Epithelial cell of alveolus of lung (primary cell): Measurements from ENCODE around the gene LGALSL. TPM values are rescaled to one million over a fixed set of nuclear protein-coding genes. Genes with fewer than 3 reads are reported as not detected.

ENCODE experiments used
- total RNA-seq: library from RNA; depleted of rRNA; stranded (reverse); fragments of >200 nt; gene quantifications from 2 replicates; pipeline ENCODE4 v1.2.1, GENCODE V29; 2015

The LGALSL gene
- total RNA-seq = 3.4 and 17.7 TPM in 2 replicates

DNA sequence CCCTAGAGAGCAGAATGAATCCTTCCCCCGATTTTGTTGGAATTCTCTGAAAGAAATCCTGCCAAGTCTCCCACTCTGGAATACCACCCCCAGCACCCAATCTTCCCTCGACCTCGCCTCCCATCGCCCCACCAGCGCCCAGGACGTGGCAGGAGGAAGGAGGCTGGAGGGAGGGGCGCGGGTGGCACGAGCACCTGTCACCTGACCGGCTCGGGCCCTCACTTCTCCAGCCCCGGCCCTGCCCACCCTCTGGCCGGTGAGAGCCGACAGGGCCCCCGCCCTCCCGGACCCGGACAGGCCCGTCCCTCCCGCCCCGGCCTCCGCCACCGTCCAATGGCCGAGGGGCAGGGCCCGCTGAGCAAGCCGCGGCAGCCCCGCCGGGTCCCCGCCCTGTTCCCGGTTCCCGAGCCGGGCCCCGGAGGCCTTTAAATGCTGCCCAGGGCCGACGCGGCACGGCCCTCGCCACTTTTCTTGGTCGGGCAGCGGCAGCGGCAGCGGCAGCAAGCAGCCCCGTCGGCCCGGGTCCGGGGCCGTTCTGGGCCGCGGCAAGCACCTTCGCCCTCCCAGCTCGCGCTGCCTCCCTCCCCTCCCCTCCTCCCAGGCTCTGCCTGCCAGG lies at the start of gene LGALSL:
Gene LGALSL, plus strand, starts transcription at position 393 of the 616 bp plus-strand sequence. CDS start 384 bp downstream, outside the sequence.

Other genes with a start within 250 kb of the LGALSL start
- 11.9 and 16.8 TPM in 2 replicates for gene AFTPH, start 70.2 kb downstream of the LGALSL start, total RNA-seq
- 7.8 and 10.3 TPM in 2 replicates for gene SERTAD2, start 199.8 kb downstream of the LGALSL start, total RNA-seq